GM21723 (cell line): ENCODE measurements around the gene GNG2.

Experiments used
- ATAC-seq: cut with Tn5 transposase; IDR thresholded peaks from one replicate; pipeline ENCODE4 v1.9.1; 2021; ENCODE audit warnings: mild to moderate bottlenecking, moderate library complexity; ENCODE audit not compliant: unreplicated experiment

The GNG2 gene

DNA sequence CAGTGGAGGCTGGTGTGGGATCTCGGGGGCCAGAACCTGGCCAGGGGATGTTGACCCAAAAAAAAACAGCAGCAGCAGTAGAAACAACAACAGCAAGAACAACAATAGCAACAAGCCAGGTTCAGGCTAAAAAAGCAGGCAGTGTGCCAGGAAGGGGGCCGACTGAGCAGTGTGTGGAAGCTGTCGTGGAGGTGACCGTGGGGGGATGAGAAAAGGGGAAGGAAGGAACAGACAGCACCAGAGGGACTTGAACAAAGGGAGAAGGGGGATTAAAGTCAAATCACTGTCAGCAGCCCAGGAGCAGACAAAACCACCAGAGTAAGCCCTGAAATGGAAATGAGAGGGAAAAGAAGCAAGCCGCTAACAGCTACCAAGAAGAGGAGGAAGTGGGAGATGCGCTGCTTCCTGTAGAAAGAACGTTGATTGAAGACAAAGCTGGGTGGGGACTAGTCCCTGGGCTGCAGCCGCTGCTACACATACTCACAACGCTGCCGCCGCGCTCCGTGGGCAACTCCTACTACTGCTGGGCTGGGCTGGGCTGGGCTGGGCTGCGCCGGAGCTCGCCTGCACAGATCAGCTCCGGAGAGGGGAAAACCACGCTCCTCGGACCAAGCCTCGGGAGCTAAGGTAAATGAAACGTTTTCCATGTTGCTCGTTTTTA is at the start of gene GNG2:
GNG2 (plus strand) TSS at position 449 of the 661 bp plus-strand sequence. CDS start 90,067 bp downstream, outside the sequence.
- ATAC-seq: peak; percentile 90

DNA sequence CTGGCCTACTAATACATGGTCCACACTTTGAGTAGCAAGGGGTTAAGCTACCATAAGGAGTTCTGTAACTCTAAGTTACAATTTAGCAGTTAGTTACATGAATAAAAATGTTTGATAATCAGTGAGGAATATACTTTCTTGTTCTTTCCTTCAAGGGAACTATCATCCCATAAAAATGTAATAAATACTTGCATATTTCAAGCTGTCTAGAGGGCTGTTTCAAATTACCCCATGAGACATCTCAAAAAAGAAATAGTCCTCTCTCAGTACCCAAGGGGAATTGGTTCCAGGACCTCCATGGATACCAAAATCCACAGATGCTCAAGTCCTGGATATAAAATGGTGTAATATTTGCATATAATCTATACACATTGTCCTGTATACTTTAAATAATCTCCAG is 48.7 kb upstream of the GNG2 start:
- no peak for ATAC-seq

DNA sequence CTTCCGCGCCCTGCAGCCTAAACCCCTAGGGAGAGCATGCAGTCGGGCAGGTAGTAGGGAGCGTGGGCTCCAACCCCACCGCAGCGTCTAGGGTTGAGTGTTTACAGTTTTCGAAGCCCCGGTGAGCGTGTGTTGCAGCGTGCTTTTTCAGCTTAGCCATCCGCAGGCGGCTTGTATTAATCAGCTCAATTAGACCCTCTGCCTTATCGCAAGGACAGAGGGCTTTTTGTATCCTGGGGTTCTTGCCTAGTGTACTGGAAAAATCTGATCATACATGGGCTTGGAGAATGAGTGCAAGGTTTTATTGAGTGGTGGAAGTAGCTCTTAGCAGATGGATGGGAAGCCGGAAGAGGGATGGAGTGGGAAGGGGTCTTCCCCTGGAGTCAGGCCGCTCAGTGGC is 44.4 kb upstream of the GNG2 start:
- no peak for ATAC-seq

DNA sequence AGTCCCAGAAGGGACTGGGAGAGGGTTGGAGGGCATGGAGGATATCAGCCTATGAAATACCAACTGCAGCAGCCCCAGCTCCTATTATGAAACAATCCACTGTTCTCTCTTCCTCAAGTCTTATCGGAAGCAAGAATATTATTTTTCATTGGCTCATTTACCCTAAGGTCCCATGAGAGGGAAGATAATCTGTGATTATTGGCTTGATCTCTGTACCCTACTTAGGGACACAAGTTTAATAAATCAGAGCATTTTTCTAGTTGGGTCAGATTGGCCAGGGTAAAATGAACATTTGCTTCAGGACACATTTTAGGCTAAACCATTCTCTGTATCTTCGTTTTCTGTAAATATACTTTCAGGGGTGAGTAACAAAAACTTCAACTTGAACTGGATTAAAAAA is 43.1 kb upstream of the GNG2 start:
- ATAC-seq: no peak

DNA sequence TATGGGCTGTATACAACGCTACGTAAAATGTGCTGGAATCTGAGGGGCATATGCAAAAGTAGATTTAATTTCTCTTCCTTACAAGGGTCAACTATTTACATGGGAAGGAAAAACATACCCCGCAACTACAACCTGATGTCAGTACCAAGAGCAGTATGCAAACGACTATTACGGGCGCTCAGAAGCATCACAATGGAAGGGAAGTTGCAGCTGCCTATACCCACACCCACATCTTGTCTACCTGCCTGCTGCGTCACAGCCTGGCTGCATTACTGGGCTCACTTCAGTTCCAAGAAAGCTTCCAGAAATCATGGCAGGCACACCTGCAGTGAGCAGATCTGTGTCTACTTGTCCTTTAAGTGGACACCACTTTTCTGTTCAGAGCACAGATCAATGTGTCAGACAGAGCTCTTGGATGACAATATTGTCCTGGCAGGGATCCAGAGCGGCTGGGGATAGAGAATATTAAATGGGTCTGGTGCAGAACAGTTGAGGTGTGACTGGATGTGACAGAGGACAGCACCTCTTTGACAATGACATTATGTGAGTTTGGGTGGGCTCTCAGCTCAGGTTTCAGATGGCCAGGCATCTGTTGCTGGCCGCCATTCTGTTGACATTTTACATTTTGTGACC is 41.5 kb upstream of the GNG2 start:
- no peak for ATAC-seq

DNA sequence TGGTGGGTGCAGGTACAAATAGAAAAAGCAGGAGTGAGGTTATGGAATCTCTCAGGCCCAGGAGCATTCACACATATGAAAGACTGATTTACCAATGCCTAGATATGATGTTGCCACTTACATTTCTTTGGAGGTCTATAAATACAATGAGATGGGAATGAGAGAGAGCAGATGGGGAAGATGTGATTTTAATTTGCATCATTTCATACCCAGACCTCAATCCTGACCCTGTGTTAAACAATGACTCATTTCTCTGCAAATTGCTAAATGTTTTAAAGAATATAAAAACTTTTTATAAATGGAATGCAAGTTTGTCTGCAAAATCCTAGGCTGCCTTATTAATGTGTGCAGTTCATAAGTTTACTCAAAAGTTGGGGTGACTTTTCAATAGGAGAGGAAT is 38.6 kb upstream of the GNG2 start:
- no peak for ATAC-seq

DNA sequence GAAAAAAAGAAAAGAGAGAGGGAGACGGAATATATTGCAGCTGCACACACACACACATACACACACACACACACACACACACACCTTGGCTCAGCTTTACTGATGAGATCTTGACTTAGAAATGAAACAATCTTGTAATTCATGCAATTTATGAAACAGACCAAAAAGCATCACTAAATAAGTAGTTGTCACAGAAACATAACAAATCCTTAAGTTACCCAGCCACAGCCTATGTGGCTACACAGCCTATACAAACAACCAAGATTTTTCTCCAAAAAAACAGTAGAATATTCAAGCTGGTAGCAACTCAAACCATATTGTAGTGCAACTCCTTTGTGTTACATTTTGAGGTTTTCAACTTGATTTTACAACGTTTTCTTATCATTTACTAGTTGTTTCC is 37.9 kb upstream of the GNG2 start:
- ATAC-seq: no peak

DNA sequence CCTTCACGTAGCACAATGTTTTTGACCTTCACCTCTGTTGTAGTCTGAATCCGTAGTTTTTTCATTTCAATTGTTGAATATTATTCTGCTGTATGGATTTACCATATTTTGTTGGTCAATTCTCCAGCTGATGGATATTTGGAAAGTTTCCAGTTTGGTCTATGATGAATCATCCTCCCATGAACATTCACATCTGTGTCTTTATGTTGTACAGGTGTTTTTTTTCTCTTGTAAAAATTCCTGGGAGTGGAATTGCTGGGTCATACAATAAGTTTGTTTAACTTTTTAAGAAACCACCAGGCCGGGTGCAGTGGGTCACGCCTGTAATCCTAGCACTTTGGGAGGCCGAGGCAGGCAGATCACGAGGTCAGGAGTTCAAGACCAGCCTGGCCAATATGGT is 36.7 kb upstream of the GNG2 start:
- ATAC-seq: no peak

DNA sequence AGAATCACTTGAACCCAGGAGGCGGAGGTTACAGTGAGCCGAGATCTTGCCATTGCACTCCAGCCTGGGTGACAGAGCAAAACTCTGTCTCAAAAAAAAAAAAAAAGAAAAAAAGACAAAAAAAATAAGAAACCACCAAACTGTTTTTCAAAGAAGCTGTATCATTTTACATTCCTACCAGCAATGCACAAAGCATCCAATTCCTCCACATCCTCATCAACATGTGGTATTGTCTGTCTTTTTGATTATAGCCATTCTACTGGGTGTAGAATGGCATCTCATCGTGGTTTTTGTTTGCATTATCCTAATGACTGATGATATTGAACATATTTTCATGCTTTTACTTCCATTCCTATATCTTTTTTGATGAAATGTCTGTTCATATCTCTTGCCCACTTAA is 36.2 kb upstream of the GNG2 start:
- no peak for ATAC-seq

DNA sequence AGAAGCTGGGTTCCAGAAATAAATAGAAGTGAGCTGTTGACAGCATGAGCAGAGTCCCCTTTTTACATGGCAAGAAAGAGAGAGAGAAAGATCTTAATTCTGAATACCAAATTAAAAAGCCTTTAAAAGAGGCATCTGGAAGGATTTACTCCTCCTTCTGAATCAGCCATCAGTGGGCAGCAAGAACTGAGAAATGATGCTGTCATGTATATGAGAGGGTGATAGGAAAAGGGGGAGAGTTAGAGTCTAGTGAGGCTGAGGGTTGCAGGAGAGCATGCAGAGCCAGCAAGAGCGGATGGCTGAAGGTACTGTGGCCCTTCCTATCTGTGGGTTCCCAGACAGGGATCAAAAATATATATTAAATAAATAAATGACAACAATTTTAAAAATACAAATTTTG is 34.5 kb upstream of the GNG2 start:
- ATAC-seq: no peak

DNA sequence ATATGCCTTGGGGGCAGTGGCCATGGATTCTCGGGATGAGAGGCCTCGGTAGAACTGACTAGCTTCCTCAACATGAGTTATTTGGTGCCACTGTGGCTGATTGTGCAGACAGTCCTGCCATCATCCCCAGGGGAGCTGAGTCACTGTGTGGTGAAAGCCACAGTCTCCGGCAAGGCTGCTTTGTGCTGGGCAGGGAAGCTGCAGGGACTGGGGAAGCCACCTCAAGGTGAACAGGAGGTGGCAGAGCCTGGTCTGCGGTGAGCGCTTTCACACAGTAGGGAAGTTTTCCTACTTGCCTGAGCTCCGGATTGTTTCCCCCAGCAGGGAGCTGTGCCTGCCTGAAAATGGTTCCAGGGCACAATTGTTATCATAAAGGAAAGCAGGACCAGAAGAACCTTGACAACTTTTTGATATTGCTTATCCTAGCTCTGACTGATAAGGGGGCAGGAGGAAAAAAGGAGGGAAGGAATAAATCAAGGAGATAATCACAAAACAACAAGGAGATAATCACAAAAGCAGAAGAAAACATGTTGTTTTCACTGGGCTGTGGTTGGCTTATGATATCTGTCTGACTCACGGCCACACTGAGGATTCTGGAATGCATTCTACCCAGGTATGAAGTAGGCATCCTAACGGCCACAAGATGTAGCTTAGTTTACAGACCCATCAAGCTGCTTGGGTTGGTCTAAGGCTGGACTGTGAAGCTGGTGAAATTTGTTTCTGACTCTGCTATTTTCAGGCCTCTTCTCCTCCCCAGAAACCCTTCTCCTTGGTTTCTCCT is 32.2 kb upstream of the GNG2 start:
- ATAC-seq: peak; percentile 92

DNA sequence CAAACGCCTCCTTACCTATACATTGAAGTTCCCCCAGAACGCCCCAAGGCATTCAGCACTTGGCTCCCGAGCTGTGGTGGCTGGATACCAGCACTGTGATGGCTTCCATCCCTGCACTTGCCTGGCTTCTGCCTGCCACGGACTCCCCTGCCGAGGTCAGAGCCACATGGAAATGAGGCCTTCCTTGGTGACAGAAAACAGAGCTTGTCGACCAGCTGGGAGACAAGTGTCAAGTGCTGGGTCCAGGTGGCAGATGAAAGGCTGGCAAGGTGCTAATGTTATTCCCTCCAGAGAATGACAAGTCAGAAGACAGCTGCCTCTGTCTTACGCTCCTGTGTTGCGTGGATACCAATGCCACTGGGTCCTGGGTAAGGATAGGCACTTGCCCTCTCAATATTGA is 26.2 kb upstream of the GNG2 start:
- no peak for ATAC-seq

DNA sequence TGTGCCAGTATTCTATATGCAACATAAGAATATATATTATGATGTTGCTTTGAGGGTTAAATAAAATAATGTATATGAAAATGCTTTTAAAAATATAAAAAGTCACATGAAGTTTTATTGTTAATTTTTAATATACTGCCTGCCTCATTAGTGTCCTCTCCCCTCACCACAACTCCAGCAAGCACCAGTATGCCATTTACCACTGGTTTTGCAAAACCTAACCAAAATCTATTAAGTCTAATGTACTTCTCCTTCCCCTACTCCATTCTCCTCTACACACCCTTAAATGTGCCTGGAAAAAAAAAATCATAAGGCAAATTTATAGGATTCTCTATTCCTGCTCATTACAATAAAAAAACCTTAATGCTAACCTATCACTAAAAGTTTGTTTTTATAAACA is 24.0 kb upstream of the GNG2 start:
- no peak for ATAC-seq

DNA sequence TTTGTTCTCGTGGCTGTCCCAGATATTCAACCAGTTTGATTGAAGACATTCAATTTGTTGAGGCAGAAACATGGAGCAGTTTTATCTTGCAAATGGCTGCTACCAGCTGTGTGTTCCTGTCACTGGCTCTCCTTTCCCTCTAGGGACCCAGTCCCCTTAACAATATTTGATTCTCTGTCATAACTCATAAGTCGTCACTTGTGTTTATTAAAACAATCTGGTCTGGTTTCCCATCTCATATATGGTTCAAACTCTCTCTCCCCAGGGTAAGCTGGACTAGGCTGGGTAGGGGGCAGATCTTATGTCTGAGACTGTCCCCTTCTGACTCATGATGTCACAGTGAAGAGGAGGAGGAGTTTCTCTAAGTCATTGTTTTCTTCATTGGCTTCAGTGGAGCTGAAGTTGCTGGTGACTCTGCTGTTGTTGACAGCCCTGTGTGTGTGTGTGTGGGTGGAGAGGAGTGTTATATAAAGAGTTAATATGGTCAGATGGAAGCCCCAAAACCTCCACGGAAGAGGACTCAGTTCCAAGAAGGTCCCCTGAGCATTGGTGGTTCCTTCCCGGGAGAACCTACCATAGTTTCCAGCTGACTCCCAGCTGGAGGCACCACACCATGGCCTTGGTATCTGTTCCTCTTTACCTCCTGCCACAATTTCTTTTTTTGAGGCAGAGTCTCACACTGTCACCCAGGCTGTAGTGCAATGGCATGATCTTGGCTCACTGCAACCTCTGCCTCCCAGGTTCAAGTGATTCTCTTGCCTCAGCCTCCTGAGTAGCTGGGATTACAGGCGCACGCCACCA is 16.1 kb upstream of the GNG2 start:
- peak; percentile 41 for ATAC-seq

DNA sequence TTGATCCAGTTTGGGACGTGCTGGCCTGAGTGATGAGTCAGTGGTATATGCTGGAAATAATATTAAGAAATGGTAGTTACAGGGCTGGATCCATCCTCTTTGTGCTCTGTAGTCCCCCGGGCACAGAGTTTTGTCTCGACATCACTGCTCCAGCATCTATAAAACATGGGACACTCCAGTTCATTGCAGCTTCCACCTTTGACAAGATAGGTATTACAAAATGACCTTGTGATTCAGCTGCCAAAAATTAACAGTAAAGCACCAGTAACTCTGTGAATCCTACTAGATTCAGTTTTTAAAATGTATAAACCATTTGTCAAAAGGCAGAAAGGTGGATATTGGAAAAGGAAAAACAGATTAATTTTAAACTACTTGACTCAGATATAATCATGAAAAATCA is 14.6 kb upstream of the GNG2 start:
- no peak for ATAC-seq

DNA sequence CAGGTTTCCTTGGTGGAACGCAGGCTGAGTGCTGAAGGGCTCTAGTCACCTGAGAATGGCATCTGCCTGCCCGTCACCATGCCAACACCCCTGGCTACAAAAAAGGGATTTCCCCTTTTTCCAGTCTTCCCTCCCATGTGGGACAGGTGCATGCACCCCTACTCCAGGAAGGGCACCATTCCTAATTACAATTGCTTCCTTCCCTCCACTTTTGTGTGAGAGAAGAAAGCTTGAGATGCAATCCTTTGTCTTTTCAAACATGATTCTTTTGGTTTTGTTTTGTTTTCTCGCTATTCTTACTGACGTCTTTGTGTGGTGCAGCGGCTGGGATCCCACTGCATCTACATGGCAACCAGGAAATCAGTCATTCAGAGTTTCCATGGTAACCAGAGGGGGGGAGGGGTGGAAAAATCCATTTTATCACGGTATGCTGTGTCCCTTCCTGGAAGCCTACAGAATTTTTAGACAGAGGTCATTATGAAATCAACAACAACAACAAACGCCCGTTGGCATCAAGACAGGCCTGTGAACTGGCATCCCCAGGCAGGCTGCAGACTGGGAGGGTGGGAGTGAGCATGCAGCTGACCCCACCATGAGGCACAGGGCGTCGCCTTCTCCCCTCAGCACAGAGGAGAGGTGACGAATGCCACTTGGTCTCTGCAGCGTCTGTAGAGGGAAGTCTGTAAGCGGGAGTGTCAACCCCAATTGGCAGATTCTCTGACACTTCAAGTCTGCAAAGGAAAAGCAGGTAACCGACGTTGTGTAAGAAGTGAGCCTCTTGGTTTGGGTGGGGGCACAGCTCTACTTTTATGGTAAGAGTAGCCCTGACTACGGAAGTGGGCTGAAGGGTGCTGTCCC is 13.6 kb upstream of the GNG2 start:
- peak; percentile 76 for ATAC-seq

DNA sequence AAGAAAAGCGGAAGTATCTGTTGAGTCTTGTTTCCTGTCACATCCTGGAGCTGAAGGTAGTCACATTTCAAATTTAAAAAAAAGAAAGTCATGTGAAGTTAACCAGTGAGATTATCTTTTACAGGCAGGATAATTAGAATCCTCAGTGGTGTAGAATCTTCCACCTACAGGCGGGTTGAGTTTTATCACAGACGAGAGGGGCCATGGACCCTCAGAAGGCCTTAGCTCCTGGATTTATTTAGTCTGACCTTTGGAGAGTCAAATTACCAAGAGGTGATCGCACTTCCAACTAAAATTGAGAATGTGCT is 13.0 kb upstream of the GNG2 start:
- no peak for ATAC-seq

DNA sequence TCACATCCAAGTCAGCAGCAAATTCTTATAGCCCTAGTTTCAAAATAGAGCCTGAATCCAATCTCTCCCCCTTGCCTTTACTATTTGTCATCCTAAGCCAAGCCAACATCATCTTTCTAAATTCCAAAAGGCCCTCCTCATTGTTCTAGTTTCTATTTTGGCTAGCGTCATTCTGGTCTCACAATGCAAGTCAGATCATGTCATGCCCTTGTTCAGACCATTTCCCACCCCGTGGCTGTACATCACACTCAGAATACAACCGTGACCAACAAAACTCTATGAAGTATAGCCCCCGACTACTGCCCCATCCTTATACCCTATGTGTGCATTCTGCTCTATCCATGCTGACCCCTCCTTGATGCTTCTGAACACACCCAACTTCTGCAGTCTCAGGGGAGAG is 12.3 kb upstream of the GNG2 start:
- no peak for ATAC-seq

DNA sequence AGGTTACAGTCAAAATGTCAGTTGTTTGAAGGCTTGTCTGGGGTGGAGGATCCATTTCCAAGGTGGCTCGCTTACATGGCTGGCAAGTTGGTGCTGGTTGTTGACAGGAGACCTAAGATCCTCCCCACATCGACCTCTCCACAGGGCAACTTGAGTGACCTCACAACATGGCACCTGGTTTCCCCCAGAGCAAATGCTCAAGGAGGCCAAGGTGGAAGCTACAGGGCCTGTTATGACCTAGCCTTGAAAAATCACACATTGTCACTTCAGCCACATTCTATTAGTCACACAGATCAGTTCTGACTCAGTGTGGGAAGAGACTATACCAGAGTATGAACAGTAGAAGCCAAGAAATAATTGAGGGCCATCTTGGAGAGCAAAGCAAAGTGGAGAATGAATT is 11.3 kb upstream of the GNG2 start:
- ATAC-seq: no peak

DNA sequence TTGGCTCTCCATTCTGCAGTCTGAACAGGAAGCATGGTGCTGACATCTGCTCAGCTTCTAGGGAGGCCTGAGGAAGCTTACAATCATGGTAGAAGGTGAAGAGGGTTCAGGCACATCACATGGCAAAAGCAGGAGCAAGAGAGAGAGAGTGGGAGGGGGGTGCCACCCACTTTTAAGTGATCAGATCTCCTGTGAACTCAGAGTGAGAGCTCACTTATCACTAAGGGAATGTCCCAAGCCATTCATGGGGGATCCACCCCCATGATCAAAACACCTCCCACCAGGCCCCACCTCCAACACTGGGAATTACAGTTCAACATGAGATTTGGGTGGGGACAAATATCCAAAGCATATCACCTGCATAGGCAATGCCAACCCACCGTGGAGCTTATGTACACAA is 9.8 kb upstream of the GNG2 start:
- no peak for ATAC-seq

DNA sequence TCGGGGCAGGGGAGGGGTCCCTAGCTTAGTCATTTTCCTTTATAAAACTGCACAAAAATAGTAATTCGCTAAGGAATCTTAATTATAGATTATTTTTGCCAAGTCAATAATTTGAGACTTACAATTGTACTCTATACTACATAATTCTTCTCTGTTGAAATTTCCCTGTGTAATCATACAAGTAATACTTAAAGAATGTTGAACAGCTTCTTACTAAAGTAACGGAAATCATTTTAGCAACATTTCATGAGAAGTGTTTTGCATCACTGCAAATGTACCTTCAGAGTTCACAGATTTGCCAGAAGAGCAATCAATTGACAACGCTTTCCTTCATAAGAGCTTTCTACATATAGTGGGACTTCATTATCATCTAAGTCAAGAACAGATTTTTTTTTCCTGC is 7.9 kb upstream of the GNG2 start:
- no peak for ATAC-seq
